Measurements from ENCODE around the gene ASIC2. TPM values are rescaled to one million over a fixed set of nuclear protein-coding genes. Genes with fewer than 3 reads are reported as not detected.

ASIC2 gene
- total and polyA plus RNA-seq, 2 experiments from 2014 or later = 0.52 to 2.8 TPM

DNA sequence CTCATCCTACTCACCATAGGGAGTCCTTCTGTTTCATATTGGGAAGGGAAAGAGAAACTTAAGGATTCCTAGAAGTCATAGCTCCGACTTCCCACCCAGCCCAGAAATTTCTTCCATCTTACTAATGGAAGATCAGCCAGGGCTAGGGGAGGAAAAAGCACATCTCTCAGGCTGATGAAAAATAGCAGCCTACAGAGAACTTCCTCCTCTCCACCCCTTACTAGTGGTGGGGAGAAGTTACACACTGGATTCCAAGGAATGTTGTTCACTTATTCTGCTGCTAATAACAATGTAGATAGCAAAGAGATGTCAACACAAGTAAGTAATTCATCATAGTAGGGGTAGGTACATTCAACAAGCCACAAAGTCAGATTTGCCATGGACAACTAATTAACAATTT, 207.1 kb downstream of the ASIC2 start:
- H3K4me2 ChIP-seq = no peak overlapping the region
- H3K27ac ChIP-seq (ENCODE audit: low read depth) = no peak overlapping the region
- Mint-ChIP-seq H3K36me3 (ENCODE audit: low read depth) (no peaks in the 10 kb centered on the region; the same call in 2 of the 3 replicates), H3K4me1 (peaks cover under 1% of the 10 kb centered on the region; the same call in 1 of the 3 replicates), H3K9me3 (no peaks in the 10 kb centered on the region), H3K4me3 (no peak overlapping the region), H3K27ac (no peak overlapping the region), H3K27me3 (ENCODE audit: insufficient read depth, low read depth, poor library complexity) (peaks cover 7% of the 10 kb centered on the region)
- DNase-seq (ENCODE audit: low spot score) (no peak), ATAC-seq (no peak)
- H3K4me1 ChIP-seq (ENCODE audit: insufficient read depth) = no peaks in the 10 kb centered on the region
- H3K79me2 ChIP-seq (replicated peaks; ENCODE audit: insufficient read depth) = no peaks in the 10 kb centered on the region
- H3F3A ChIP-seq (replicated peaks; ENCODE audit: low read depth) = no peaks in the 10 kb centered on the region
- no peak overlapping the region for H3K4me3 ChIP-seq
- no peaks in the 10 kb centered on the region for H4K20me1 ChIP-seq (replicated peaks; ENCODE audit: insufficient read depth)
- no peak overlapping the region for H2AFZ ChIP-seq
- no peaks in the 10 kb centered on the region for H3K27me3 ChIP-seq (ENCODE audit: insufficient read depth)
- peaks cover 4% of the 10 kb centered on the region; the same call in 1 of the 2 replicates for H3K9me2 ChIP-seq (ENCODE audit: insufficient read depth)
- H3K36me3 ChIP-seq (ENCODE audit: insufficient read depth) = no peaks in the 10 kb centered on the region
- no peak for TF ChIP-seq JUNB (IDR thresholded peaks at IDR 0.05; ENCODE audit: unreplicated experiment)

DNA sequence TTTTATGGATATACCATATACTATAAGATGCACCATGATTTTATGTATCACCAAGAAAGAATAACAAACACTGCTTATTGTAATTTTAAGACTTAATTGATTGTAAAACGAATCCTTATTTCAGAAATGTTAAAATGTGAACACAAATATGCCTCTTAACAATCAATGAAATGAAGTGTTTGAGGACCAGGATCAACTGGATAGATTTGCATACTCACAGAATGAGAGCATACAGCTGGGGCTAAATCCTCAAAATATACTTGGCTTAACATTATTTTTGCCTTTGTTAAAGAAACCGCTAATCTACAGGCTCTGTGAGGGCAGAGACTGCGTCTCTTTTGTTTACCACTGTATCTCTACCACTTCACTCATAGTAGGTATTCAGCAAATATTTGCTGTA, 207.8 kb downstream of the ASIC2 start:
- H3K36me3 ChIP-seq (ENCODE audit: insufficient read depth) = no peaks in the 10 kb centered on the region
- no peak overlapping the region for H3K27ac Mint-ChIP-seq
- no peak overlapping the region for H3K4me2 ChIP-seq
- no peaks in the 10 kb centered on the region for H3K9me3 Mint-ChIP-seq
- H3K4me1 ChIP-seq (ENCODE audit: insufficient read depth) = no peaks in the 10 kb centered on the region
- peaks cover 2% of the 10 kb centered on the region; the same call in 1 of the 2 replicates for H3K9me2 ChIP-seq (ENCODE audit: insufficient read depth)
- H2AFZ ChIP-seq = no peak overlapping the region
- DNase-seq (ENCODE audit: low spot score) (no peak), ATAC-seq (no peak)
- no peaks in the 10 kb centered on the region for H3K4me1 Mint-ChIP-seq
- H3K4me3 Mint-ChIP-seq = no peak overlapping the region
- H4K20me1 ChIP-seq (replicated peaks; ENCODE audit: insufficient read depth) = no peaks in the 10 kb centered on the region
- no peaks in the 10 kb centered on the region for H3K79me2 ChIP-seq (replicated peaks; ENCODE audit: insufficient read depth)
- no peak overlapping the region for H3K4me3 ChIP-seq
- H3K27ac ChIP-seq (ENCODE audit: low read depth) = no peak overlapping the region
- H3F3A ChIP-seq (replicated peaks; ENCODE audit: low read depth) = no peaks in the 10 kb centered on the region
- H3K36me3 Mint-ChIP-seq (ENCODE audit: low read depth) = no peaks in the 10 kb centered on the region
- H3K27me3 Mint-ChIP-seq (ENCODE audit: insufficient read depth, low read depth, poor library complexity) = peaks cover 5% of the 10 kb centered on the region
- H3K27me3 ChIP-seq (ENCODE audit: insufficient read depth) = no peaks in the 10 kb centered on the region
- no peak for TF ChIP-seq EZH2phosphoT487 (IDR thresholded peaks at IDR 0.05; ENCODE audit: unreplicated experiment)
- no peak for TF ChIP-seq ZNF114 (CRISPR knock-in tag; IDR thresholded peaks at IDR 0.05)
- TF ChIP-seq NANOG (IDR thresholded peaks at IDR 0.05; ENCODE audit: borderline replicate concordance) = no peak
- TF ChIP-seq, protein P1, sequence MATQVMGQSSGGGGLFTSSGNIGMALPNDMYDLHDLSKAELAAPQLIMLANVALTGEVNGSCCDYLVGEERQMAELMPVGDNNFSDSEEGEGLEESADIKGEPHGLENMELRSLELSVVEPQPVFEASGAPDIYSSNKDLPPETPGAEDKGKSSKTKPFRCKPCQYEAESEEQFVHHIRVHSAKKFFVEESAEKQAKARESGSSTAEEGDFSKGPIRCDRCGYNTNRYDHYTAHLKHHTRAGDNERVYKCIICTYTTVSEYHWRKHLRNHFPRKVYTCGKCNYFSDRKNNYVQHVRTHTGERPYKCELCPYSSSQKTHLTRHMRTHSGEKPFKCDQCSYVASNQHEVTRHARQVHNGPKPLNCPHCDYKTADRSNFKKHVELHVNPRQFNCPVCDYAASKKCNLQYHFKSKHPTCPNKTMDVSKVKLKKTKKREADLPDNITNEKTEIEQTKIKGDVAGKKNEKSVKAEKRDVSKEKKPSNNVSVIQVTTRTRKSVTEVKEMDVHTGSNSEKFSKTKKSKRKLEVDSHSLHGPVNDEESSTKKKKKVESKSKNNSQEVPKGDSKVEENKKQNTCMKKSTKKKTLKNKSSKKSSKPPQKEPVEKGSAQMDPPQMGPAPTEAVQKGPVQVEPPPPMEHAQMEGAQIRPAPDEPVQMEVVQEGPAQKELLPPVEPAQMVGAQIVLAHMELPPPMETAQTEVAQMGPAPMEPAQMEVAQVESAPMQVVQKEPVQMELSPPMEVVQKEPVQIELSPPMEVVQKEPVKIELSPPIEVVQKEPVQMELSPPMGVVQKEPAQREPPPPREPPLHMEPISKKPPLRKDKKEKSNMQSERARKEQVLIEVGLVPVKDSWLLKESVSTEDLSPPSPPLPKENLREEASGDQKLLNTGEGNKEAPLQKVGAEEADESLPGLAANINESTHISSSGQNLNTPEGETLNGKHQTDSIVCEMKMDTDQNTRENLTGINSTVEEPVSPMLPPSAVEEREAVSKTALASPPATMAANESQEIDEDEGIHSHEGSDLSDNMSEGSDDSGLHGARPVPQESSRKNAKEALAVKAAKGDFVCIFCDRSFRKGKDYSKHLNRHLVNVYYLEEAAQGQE (IDR thresholded peaks at IDR 0.05; ENCODE audit: unreplicated experiment) = no peak
- no peak for TF ChIP-seq EZH2 (IDR thresholded peaks at IDR 0.05; ENCODE audit: low read depth, unreplicated experiment)
- TF ChIP-seq POLR2AphosphoS5 (IDR thresholded peaks at IDR 0.05; ENCODE audit: low read depth) = no peak
- TF ChIP-seq, protein P2, sequence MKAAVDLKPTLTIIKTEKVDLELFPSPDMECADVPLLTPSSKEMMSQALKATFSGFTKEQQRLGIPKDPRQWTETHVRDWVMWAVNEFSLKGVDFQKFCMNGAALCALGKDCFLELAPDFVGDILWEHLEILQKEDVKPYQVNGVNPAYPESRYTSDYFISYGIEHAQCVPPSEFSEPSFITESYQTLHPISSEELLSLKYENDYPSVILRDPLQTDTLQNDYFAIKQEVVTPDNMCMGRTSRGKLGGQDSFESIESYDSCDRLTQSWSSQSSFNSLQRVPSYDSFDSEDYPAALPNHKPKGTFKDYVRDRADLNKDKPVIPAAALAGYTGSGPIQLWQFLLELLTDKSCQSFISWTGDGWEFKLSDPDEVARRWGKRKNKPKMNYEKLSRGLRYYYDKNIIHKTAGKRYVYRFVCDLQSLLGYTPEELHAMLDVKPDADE (IDR thresholded peaks at IDR 0.05) = no peak
- TF ChIP-seq JUNB (IDR thresholded peaks at IDR 0.05; ENCODE audit: unreplicated experiment) = no peak
- no peak for TF ChIP-seq CREB1 (CRISPR knock-in tag; IDR thresholded peaks at IDR 0.05; ENCODE audit: low read depth)
- no peak for TF ChIP-seq ZNF462 (CRISPR knock-in tag; IDR thresholded peaks at IDR 0.05)
- TF ChIP-seq ZNF331 (CRISPR knock-in tag; IDR thresholded peaks at IDR 0.05; ENCODE audit: low read depth) = no peak
- no peak for TF ChIP-seq STAT1 (IDR thresholded peaks at IDR 0.05; ENCODE audit: unreplicated experiment)
